A549 (cell line): ENCODE results near the gene RAD9A. TPM values are rescaled to one million over a fixed set of nuclear protein-coding genes. Genes with fewer than 3 reads are reported as not detected.

Experiments used
- ATAC-seq, 2 experiments: fragments of 200-7000 bp in 1 of 2; fragments of >200 bp in 1 of 2; cut with Nextera tagmentation in 1 of 2; cut with Tn5 transposase in 1 of 2; 3 replicates each; pipeline versions ENCODE4 v1.8.0 to v1.9.1; 2018 to 2020; ENCODE audit warnings: mild to moderate bottlenecking in 1 of 2, moderate library complexity in 1 of 2
- CTCF ChIA-PET: fragments of 300-600 bp; sonication (Branson Sonifier 250); formaldehyde crosslinking; extraction: SDS; loops from one replicate; lab custom pipeline; 2021; ENCODE audit warnings: antibody characterized with exemption, inconsistent platforms; lab: Yijun Ruan, JAX
- POLR2A ChIA-PET: fragments of 350-600 bp; formaldehyde crosslinking; extraction: SDS; loops from one replicate; lab custom pipeline; 2021; ENCODE audit warnings: antibody characterized with exemption, inconsistent platforms; lab: Yijun Ruan, JAX
- DNase-seq, 2 experiments: peaks; one replicate each; pipeline versions ENCODE4 v3.0.0 to v3.0.0-alpha.2; 2011 to 2016; ENCODE audit warnings: low read depth in 1 of 2, low spot score in 1 of 2
- FAIRE-seq: peaks from 2 replicates; lab custom pipeline; 2011; peaks lifted over from hg19 to GRCh38; lab: Jason Lieb, UNC
- H3K27ac ChIP-seq, 2 experiments: fragments of >200 bp; sonication (Bioruptor Twin); formaldehyde crosslinking; 3 replicates each; pipeline ENCODE4 v1.5.1; 2016 to 2017
- H3K4me1 ChIP-seq: fragments of >200 bp; sonication (Bioruptor Twin); formaldehyde crosslinking; 3 replicates; pipeline ENCODE4 v1.6.1; 2016
- H3K4me2 ChIP-seq: fragments of >200 bp; sonication (Bioruptor Twin); formaldehyde crosslinking; 3 replicates; pipeline ENCODE4 v1.6.1; 2016
- H3K4me3 ChIP-seq: fragments of >200 bp; sonication (Bioruptor Twin); formaldehyde crosslinking; 3 replicates; pipeline ENCODE4 v1.5.1; 2016
- H3K9me3 ChIP-seq: fragments of >200 bp; sonication (Bioruptor Twin); formaldehyde crosslinking; 3 replicates; pipeline ENCODE4 v1.6.1; 2016
- CHD2 ChIP-seq: fragments of 150-350 bp; IDR thresholded peaks from 2 replicates; pipeline ENCODE4 v1.6.1; 2014; ENCODE audit warnings: low read length; ENCODE audit not compliant: partially characterized antibody
- CHD4 ChIP-seq: fragments of 200-600 bp; sonication (generic); IDR thresholded peaks from 2 replicates; pipeline ENCODE4 v1.6.1; 2016; ENCODE audit warnings: antibody characterized with exemption, mild to moderate bottlenecking, borderline replicate concordance
- EHF ChIP-seq: fragments of 250-450 bp; sonication (Bioruptor Pico); IDR thresholded peaks from 2 replicates; pipeline ENCODE4 v1.5.0; 2020; ENCODE audit warnings: mild to moderate bottlenecking
- FOSL2 ChIP-seq, 2 experiments: fragments of 450-650 bp in 1 of 2; fragments of >200 bp in 1 of 2; sonication (Bioruptor Twin) in 1 of 2; formaldehyde crosslinking; IDR thresholded peaks; 2 replicates each; pipeline versions ENCODE4 v1.5.0 to v1.6.1; 2016 to 2020; ENCODE audit warnings: mild to moderate bottlenecking in 1 of 2, moderate library complexity in 1 of 2
- GATA3 ChIP-seq: IDR thresholded peaks from 2 replicates; pipeline ENCODE4 v1.6.1; 2012; ENCODE audit warnings: borderline replicate concordance
- HOXA7 ChIP-seq: fragments of 250-450 bp; sonication (Bioruptor Pico); IDR thresholded peaks from 2 replicates; pipeline ENCODE4 v1.5.0; 2020; ENCODE audit warnings: mild to moderate bottlenecking, moderate library complexity
- HOXB5 ChIP-seq: fragments of 250-450 bp; sonication (Bioruptor Pico); IDR thresholded peaks from 2 replicates; pipeline ENCODE4 v1.5.0; 2020; ENCODE audit warnings: mild to moderate bottlenecking, moderate library complexity
- JUN ChIP-seq, 2 experiments: fragments of >200 bp; sonication (Bioruptor Twin); formaldehyde crosslinking; IDR thresholded peaks; 2 replicates in 1 of 2; 3 replicates in 1 of 2; pipeline ENCODE4 v1.6.1; 2016 to 2017
- KDM1A ChIP-seq: fragments of 200-600 bp; sonication (generic); IDR thresholded peaks from 2 replicates; pipeline ENCODE4 v1.6.1; 2016; ENCODE audit warnings: low read depth, mild to moderate bottlenecking
- MAZ ChIP-seq: fragments of 150-350 bp; IDR thresholded peaks from 2 replicates; pipeline ENCODE4 v1.6.1; 2014; ENCODE audit warnings: antibody characterized with exemption, low read depth, low read length, borderline replicate concordance
- PHF8 ChIP-seq: fragments of 200-600 bp; sonication (generic); IDR thresholded peaks from 2 replicates; pipeline ENCODE4 v1.6.1; 2016; ENCODE audit warnings: low read depth, mild to moderate bottlenecking, antibody characterized with exemption, moderate library complexity, borderline replicate concordance
- POLR2A ChIP-seq: IDR thresholded peaks from 2 replicates; pipeline ENCODE4 v1.6.1; 2012; ENCODE audit warnings: mild to moderate bottlenecking, low read length
- POLR2AphosphoS2 ChIP-seq: conservative IDR thresholded peaks from 2 replicates; pipeline ENCODE4 v1.6.1; 2012; ENCODE audit warnings: low read length, improper control_type of control experiment, inconsistent platforms
- RAD21 ChIP-seq, 2 experiments: fragments of >200 bp in 1 of 2; sonication (Bioruptor Twin) in 1 of 2; formaldehyde crosslinking in 1 of 2; IDR thresholded peaks in 1 of 2; conservative IDR thresholded peaks in 1 of 2; 2 replicates in 1 of 2; 3 replicates in 1 of 2; pipeline ENCODE4 v1.6.1; 2012 to 2018; ENCODE audit warnings: inconsistent platforms in 1 of 2
- RFX5 ChIP-seq: fragments of 450-650 bp; IDR thresholded peaks from 2 replicates; pipeline ENCODE4 v1.7.1; 2014; ENCODE audit warnings: antibody characterized with exemption, mild to moderate bottlenecking, moderate library complexity
- SREBF2 ChIP-seq: fragments of 450-650 bp; IDR thresholded peaks from 2 replicates; pipeline ENCODE4 v1.6.1; 2014; ENCODE audit warnings: mild to moderate bottlenecking, moderate library complexity
- ZFP36 ChIP-seq: fragments of 450-650 bp; IDR thresholded peaks from 2 replicates; pipeline ENCODE4 v1.6.1; 2014; ENCODE audit warnings: borderline replicate concordance; ENCODE audit not compliant: partially characterized antibody
- WGBS: methylation state at CpG from one replicate; pipeline ENCODE4 v1.1.6; 2017; ENCODE audit errors: missing lambda C conversion rate; 5-methylcytosine and 5-hydroxymethylcytosine counted together
- polyA plus RNA-seq, 4 experiments: library from polyadenylated mRNA; depleted of rRNA in 3 of 4; stranded (reverse); fragments of >200 nt; fragmentation: RNase III in 1 of 4; extraction: RNeasy Plus Mini Kit Qiagen cat#74134 plus additional on column Dnase treatment in 1 of 4; gene quantifications; 2 replicates in 3 of 4; 3 replicates in 1 of 4; pipeline ENCODE4 v1.2.3, GENCODE V29; 2011 to 2017
- TF ChIP-seq, protein P1 (sequence below): fragments of >200 bp; sonication (Bioruptor Twin); formaldehyde crosslinking; IDR thresholded peaks from 2 replicates; pipeline ENCODE4 v1.6.1; 2016
- TF ChIP-seq, protein P2 (sequence below): IDR thresholded peaks from 2 replicates; pipeline ENCODE4 v1.6.1; 2012
- TF ChIP-seq, protein P3 (sequence below): fragments of 450-650 bp; IDR thresholded peaks from 2 replicates; pipeline ENCODE4 v1.6.1; 2014; ENCODE audit warnings: antibody characterized with exemption
- TF ChIP-seq, protein P4 (sequence below): fragments of 250-450 bp; sonication (Bioruptor Pico); IDR thresholded peaks from 2 replicates; pipeline ENCODE4 v1.5.0; 2021; ENCODE audit warnings: mild to moderate bottlenecking, moderate library complexity, borderline replicate concordance
- TF ChIP-seq, protein P5 (sequence below): IDR thresholded peaks from 2 replicates; pipeline ENCODE4 v1.6.1; 2012
- TF ChIP-seq, protein P6 (sequence below): fragments of 250-450 bp; sonication (Bioruptor Pico); IDR thresholded peaks from 2 replicates; pipeline ENCODE4 v1.5.0; 2020; ENCODE audit warnings: low read depth, mild to moderate bottlenecking, moderate library complexity

Gene RAD9A
- polyA plus RNA-seq, 2 of the 4 experiments (the other 2 are of a cell fraction), result 19.0 to 43.7 TPM

DNA sequence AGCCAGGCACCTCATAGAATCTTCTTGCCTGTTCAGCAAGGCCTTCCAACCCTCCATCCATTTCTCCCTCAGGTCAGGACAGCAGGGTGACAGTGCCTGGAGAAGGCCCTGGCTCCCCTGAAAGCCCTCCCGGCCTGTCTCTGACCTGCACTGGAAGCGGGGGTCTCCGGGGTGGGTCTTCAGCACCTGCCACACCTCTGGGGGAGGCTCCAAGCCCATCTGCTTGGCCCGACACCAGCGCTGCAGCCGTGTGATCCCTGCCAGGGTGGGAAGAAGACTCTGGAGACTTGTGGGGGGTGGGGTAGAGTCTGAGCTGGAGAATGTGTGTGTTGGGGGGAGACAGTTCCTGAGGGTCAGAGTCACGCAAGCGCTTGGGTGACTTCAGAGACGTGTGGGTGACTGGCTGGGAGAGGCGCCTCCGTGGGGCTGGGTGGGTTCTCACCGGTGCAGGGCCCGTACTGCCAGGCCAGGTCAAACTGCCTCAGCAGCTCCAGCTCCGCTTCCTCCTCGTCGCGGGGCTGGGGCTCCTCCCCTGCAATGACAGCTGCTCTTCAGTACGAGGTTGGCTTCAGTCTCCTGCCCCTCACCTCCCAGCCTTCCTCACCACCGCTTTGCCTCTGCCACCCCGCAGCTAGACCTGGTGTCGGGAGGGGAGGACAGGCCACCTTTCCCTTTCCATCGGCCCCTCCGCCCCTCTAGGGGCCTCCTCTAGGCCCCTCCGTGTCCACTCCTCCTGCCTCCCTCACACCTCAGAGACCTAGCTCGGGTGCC is 39.1 kb upstream of the RAD9A start (continued):
- TF ChIP-seq, protein P1, sequence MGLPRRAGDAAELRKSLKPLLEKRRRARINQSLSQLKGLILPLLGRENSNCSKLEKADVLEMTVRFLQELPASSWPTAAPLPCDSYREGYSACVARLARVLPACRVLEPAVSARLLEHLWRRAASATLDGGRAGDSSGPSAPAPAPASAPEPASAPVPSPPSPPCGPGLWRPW, result no peak
- TF ChIP-seq CHD4, result no peak
- TF ChIP-seq, protein P2, sequence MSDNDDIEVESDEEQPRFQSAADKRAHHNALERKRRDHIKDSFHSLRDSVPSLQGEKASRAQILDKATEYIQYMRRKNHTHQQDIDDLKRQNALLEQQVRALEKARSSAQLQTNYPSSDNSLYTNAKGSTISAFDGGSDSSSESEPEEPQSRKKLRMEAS, result peak; percentile 64; the same call in 1 of the 2 replicates
- TF ChIP-seq PHF8, result no peak
- TF ChIP-seq, all 56 proteins: peak for 8

DNA sequence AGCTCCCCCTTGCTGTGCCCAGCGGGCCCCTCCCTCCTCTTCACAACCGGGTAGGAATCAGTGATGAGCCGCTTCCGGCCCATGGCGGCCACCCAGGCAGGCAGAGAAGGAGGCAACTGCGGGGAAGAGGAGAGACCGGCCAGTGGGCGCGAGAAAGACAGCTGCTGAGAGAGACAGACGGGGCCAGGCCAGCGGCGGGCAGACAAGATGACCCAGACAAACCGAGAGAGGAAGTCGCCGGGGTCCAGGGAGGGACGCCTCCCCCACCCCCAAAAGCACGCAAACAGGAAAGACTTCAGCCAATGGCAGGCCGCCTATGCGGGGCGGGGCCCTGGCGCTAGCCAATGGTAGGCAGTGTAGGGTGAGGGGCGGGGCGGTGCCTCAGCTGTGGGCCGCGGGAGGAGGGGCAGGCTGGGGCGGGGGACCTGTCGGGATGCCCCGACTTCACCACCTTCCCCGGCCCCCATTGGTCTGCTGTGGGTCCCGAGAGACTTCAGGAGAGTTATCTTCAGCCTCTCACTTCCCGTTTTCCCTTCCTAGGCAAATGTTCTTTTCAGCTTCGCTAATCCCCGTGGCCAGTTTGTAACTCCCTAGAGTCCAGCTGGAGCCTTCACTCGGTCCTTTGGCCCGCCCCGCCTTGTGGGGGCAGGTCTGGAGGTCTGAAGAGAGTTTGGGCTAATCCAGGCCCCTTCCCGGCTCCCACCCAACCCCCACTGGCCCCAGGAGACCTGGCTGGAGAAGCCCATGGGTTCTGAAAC is 38.3 kb upstream of the RAD9A start, which contains the start of gene POLD4:
Gene POLD4 (minus strand): TSS at position 230 of the 758 bp plus-strand sequence. CDS start 147 bp downstream, at position 83.
- no peak for TF ChIP-seq POLR2AphosphoS2
- no peak for TF ChIP-seq SREBF2
- peak; percentile 17; the same call in 1 of the 2 replicates for TF ChIP-seq GATA3
- TF ChIP-seq, protein P3, sequence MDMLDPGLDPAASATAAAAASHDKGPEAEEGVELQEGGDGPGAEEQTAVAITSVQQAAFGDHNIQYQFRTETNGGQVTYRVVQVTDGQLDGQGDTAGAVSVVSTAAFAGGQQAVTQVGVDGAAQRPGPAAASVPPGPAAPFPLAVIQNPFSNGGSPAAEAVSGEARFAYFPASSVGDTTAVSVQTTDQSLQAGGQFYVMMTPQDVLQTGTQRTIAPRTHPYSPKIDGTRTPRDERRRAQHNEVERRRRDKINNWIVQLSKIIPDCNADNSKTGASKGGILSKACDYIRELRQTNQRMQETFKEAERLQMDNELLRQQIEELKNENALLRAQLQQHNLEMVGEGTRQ, result no peak
- TF ChIP-seq JUN (IDR thresholded peaks at IDR 0.05), result peak; percentile 70 to 93; a peak in 4 of 5 replicates
- TF ChIP-seq, protein P4, sequence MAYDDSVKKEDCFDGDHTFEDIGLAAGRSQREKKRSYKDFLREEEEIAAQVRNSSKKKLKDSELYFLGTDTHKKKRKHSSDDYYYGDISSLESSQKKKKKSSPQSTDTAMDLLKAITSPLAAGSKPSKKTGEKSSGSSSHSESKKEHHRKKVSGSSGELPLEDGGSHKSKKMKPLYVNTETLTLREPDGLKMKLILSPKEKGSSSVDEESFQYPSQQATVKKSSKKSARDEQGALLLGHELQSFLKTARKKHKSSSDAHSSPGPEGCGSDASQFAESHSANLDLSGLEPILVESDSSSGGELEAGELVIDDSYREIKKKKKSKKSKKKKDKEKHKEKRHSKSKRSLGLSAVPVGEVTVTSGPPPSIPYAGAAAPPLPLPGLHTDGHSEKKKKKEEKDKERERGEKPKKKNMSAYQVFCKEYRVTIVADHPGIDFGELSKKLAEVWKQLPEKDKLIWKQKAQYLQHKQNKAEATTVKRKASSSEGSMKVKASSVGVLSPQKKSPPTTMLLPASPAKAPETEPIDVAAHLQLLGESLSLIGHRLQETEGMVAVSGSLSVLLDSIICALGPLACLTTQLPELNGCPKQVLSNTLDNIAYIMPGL (CRISPR knock-in tag), result no peak
- TF ChIP-seq CHD2, result peak; percentile 61
- TF ChIP-seq, protein P5, sequence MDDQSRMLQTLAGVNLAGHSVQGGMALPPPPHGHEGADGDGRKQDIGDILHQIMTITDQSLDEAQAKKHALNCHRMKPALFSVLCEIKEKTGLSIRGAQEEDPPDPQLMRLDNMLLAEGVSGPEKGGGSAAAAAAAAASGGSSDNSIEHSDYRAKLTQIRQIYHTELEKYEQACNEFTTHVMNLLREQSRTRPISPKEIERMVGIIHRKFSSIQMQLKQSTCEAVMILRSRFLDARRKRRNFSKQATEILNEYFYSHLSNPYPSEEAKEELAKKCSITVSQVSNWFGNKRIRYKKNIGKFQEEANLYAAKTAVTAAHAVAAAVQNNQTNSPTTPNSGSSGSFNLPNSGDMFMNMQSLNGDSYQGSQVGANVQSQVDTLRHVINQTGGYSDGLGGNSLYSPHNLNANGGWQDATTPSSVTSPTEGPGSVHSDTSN, result no peak; the same call in 1 of the 2 replicates
- TF ChIP-seq, protein P6, sequence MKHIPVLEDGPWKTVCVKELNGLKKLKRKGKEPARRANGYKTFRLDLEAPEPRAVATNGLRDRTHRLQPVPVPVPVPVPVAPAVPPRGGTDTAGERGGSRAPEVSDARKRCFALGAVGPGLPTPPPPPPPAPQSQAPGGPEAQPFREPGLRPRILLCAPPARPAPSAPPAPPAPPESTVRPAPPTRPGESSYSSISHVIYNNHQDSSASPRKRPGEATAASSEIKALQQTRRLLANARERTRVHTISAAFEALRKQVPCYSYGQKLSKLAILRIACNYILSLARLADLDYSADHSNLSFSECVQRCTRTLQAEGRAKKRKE, result 0 out of 2 replicates have a peak, but pooled peaks have one; percentile 52
- 0 out of 2 replicates have a peak, but pooled peaks have one; percentile 30 for TF ChIP-seq EHF (CRISPR knock-in tag)
- no peak for TF ChIP-seq KDM1A
- TF ChIP-seq HOXA7 (CRISPR knock-in tag), result 0 out of 2 replicates have a peak, but pooled peaks have one; percentile 43
- TF ChIP-seq POLR2A, result peak; percentile 30; the same call in 1 of the 2 replicates
- peak; percentile 44; the same call in 1 of the 2 replicates for TF ChIP-seq RFX5
- TF ChIP-seq PHF8, result peak; percentile 47; the same call in 1 of the 2 replicates
- TF ChIP-seq HOXB5, result 0 out of 2 replicates have a peak, but pooled peaks have one; percentile 21
- no peak for TF ChIP-seq RAD21 (conservative IDR thresholded peaks at IDR 0.05 in 1 of 2, IDR thresholded peaks at IDR 0.05 in 1 of 2)
- no peak for TF ChIP-seq FOSL2 (IDR thresholded peaks at IDR 0.05)
- peak; percentile 3; the same call in 1 of the 2 replicates for TF ChIP-seq FOSL2 (CRISPR knock-in tag; IDR thresholded peaks at IDR 0.05)
- TF ChIP-seq ZFP36, result no peak
- TF ChIP-seq MAZ, result peak; percentile 43; the same call in 1 of the 2 replicates
- TF ChIP-seq, all 56 proteins: peak for 12
- ATAC-seq, result peak; percentile 46 to 74
- CTCF ChIA-PET, result interaction anchor here (1.0 to 20.0 kb wide), 5 partner anchors 8 to 152 kb away, joined by 3 to 1913 read pairs (median 31); partner anchors contain the start of genes CLCF1, PITPNM1, PPP1CA and RAD9A
- Histone ChIP-seq H3K9me3 (no peaks in the 10 kb centered on the region), H3K4me3 (peak within 1 kb of the TSS; percentile 69), H3K27ac (peak within 1 kb of the TSS; percentile 93 to 98), H3K4me2 (peak within 1 kb of the TSS; percentile 93), H3K4me1 (peaks cover 87% of the 10 kb centered on the region)
- peak; percentile 95 to 97 for DNase-seq
- POLR2A ChIA-PET, result interaction anchor here (0.6 to 8.3 kb wide), 14 partner anchors 11 to 110 kb away, joined by 3 to 172 read pairs (median 4); partner anchors contain the start of genes CLCF1, PPP1CA, RAD9A and RPS6KB2
- FAIRE-seq, result no peak
- WGBS, result 2% methylated on average over 26 of the region's 37 CpGs
